Measurements from ENCODE around the gene SLC25A45.

DNA sequence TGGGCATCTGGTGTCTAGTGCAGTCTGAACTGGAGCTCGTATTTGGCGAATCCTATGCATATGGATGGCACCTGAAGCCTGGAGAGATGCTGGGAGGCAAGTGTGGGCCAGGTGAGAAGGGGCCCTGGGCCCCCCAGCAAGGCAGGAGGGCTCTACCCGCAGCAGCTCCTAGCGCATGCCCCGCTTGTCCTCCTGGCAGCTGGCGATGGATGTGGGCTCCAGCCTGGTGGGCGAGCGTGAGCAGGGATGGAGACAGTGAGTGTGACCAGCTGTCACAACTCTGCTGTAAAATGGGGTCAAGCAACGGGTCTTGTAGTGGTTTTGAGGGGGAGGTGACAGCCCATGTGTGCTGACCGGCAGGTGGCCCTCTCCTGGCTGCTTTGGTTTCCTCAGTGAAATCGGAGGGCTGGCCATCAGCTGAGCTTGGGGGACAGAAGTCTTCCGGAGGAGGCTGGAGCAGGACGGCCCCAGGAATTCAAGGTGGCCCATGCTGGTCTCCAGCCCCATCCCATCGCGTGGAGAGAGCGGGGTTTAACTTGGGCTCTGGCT, 16.0 kb upstream of the SLC25A45 start:
- TF ChIP-seq POLR2A (IDR thresholded peaks at IDR 0.05), result no peak
- no peak for TF ChIP-seq CTCF (IDR thresholded peaks at IDR 0.05)

All from suprapubic skin (tissue), 3 donors.